GM21723 (cell line): ENCODE results near the gene ACSL5.
"Not testable (repeated sequence)": the region's sequence is repeated elsewhere in the genome, so short reads cannot be mapped to it uniquely, and the experiment has no call there.

Experiments
- ATAC-seq: cut with Tn5 transposase; IDR thresholded peaks from one replicate; pipeline ENCODE4 v1.9.1; 2021; ENCODE audit warnings: mild to moderate bottlenecking, moderate library complexity; ENCODE audit not compliant: unreplicated experiment

The ACSL5 gene

DNA sequence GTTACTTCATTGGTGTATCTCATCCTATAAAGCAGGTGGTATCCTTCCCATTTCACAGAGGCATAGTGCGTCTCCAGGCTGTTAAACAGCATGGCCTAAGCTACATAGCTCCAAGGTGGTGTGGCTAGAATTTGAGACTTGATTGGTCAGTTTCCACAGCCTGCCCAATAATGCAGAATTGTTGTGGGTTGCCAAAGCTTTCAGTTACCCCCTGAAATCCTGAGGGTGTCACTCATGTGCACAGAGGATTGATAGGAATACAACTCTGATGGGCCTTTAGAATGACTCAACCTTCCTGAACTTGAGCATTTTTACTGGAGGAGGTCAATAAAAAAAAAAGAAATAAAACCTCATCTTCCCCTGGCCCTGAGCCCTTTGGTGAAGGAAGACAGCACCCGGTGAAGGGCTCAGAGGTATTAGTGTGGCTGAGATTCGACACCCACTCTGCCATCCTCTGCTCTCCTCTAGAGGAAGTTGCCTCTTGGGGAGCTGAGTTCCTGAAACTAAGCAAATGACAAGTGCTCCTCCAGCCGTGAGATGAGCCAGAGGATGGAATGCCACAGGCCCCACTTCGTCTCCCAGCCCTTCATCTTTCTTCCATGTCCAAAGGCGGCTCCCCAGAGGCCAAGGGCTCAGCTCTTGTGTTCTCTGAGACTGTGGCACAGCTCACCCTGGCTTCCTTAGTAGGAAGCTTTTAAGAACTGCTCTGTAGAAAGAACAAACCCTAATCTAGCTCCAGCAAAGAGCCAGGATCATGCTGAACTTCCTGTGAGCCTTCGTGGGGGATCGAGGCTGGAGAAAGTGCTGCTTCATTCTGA lies 1.0 kb downstream of the ACSL5 start:
- peak; percentile 46 for ATAC-seq

DNA sequence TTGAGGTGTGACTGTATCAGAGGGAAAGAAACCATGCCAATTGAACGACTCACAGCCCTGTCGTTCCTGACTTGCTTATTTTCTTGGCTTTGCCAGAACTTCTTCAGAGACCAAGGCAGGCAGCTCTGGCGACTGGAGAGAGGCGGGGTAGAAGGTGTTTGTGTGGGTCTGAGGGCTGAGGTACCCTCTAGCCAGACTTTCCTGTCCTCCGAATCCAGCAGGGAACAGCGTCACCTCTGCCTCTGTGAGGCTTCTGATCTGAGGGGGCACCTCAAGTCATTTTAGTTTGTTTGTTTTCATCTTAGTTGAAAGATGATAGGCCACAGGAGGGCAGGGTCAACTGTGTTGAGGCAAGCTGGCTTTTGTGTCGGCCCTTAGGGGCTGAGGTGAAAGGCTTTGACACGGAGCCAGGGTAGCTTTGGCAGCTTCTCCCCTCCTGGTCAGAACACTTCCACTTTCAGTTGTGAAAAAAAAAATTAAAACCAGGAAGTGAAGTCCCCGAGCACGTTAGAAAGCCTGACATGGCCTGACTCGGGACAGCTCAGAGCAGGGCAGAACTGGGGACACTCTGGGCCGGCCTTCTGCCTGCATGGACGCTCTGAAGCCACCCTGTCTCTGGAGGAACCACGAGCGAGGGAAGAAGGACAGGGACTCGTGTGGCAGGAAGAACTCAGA lies 1.9 kb downstream of the ACSL5 start:
- peak; percentile 86 for ATAC-seq

DNA sequence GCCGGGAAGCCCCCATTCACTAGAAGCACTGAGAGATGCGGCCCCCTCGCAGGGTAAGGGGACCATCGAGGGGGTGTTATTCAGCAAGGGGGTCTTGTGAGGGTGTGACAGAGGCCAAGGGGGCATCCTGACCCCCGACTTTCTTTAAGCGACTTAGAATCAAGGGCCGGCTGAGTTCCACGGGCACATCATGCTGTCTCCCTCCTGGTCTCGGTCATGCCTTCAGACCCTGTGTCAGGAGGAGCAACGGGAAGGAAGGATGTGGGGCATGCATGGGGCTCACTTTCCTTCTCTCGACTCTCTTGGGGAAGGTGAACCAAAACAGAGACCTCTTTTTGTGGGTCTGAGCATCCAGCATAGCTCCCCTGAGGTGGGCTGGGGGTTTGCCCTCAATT lies 2.5 kb downstream of the ACSL5 start:
- peak; percentile 37 for ATAC-seq

DNA sequence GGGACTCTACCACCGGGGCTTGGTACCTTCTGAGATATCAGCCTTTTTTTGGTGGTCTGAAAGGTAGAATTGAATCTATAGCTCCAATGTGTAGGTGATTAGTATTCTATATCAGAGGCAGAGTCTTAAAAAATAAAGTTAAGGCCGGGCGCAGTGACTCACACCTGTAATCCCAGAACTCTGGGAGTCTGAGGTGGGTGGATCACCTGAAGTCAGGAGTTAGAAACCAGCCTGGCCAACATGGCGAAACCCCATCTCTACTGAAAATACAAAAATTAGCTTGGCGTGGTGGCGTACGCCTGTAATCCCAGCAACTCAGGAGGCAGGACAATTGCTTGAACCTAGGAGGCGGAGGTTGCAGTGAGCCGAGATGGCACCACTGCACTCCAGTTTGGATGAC lies 3.2 kb downstream of the ACSL5 start:
- ATAC-seq = not testable (repeated sequence)

DNA sequence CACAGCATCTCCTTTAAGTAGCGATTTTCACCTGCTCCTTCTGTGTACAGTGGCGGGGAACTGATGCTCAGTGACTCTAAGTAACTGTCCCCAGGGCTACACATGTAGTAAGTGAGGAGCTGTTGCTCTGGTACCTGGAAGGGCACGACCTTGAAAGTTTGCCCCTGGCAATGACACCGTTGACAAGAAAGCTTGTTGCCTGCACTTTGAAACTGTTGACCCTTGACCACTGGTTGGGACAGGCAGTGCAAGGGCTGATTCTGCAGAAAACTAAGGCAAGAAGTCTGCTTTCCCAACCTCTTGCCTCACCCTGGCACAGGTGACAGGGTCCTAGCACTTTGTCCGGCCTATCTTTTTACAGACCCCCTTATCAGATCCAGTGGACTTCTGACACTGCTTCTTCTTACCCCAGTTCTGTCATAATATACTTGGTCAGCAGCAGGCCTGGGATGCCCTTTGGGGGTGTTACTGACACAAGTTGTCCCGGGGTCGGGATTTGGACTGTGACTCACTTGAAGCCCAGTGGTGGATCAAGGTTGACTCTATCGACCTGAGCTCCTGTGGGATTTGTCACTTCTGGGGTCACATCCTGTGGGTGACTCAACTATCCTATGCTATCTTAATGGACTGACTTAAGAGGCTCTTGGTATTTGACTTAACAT lies 5.8 kb downstream of the ACSL5 start:
- ATAC-seq = no peak

DNA sequence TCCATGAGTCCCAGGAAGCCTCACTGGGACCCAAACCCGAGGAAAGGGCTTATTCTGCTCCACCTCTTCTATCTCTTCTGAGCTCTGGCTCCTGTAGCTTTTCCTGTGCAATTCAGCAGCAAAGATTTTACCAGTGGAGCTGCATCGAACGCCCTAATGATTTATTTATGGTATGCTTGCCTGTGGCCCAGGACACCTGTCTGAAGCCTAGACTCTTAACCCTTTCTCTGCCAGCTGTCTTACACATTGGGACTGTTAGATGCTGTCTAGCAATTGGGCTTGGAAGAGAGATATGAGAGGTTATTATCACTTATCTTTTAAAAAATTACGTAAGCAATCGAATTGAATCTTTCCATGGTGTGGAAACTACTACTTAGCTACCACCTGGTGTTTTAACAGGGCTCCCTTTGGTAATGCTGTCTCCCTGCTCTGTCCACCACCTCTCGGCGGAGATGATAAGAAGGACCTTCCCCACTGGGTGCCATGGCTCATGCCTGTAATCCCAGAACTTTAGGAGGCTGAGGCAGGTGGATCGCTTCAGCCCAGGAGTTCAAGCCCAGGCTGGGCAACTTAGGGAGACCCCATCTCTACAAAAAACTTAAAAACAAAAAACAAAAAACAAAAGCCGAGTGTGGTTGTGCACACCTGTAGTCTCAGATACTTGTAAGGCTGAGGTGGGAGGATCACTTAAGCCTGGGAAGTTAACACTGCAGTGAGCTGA lies 8.8 kb downstream of the ACSL5 start:
- no peak for ATAC-seq

DNA sequence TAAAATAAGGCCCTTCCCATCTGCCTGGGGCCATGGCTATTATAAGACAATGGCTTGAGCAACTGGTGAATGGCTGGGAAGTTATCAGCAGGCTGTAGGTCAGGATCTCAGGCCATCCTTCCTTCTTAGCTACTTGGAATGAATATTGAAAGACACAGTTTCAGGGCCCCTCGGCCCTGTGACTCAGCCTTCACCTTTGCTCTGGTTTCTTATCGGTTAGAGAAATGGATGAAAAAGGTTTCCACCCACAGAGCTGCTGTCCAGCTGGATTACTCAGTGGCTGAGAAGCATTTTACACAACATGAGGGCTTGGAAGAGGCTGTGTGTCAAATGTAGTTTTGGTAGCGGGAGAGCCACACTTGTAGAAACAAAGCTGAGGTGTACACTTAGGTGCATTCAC lies 9.4 kb downstream of the ACSL5 start:
- no peak for ATAC-seq

DNA sequence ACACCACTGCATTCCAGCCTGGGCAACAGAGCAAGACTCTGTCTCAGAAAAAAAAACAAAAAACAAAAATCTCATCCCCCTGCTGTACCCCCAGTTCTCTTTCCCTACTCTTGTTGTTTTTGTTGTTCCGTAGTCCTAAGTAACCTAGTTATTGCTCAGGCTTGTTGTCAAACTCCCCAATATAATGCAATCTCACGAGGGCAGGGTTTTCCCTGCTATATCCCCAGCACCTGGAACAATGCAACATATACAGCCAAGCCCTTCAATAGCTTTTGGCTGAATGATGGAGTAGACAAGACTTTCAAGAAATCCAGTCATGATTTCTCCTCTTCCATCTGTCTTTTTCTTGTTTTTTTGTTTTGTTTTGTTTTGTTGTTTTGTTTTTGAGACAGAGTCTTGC lies 10.2 kb downstream of the ACSL5 start:
- ATAC-seq = no peak

DNA sequence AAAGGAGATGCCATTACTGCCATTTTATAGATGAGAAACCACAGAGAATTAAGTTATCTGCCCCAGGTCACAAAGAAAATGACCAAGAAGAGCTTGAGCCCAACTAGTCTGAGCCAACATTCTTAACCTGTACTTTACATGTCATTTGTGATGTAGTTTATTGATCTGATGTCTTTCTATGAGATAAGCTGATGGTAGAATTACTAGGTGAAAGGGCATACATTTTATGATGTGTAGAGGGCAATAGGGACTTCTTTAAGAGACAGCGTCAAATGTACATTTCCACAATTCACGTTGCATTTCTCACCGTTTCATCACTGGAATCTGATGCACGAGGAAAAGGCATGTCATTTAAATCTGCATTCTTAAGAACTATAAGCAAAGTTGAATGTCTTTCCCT lies 11.3 kb downstream of the ACSL5 start:
- ATAC-seq = no peak

DNA sequence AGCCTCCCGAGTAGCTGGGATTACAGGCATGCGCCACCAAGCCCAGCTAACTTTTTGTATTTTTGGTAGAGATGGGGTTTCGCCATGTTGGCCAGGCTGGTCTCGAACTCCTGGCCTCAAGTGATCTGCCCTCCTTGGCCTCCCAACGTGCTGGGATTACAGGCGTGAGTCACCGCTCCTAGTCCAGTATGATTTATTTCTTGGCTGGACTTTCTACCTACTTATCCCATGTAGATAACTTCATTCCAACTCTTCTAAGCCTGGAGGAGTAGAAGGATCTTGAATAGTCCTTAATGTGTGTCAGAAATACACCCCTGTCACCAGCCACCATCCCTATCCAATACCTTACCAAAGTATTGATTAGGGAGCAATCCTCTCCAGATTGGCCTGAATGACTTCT lies 14.1 kb downstream of the ACSL5 start:
- ATAC-seq = not testable (repeated sequence)

DNA sequence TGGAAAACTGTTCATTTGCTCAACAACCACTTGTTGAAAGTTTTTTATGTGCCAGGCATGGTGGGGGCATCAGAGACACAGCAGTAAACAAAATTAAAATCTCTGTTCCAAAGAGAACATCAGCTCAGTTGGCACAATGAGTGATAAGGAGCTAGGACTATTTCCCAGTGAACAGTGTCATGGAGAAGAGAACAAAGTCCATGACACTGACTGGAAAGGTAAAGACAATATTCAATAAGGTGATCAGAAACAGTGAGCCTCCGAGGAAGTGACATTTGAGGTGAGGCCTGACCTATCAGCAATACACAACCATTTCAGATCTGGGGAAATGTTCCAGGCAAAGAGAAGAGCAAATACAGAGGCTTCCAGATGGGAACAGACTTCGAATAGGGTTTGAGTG lies 14.6 kb downstream of the ACSL5 start:
- ATAC-seq = no peak

DNA sequence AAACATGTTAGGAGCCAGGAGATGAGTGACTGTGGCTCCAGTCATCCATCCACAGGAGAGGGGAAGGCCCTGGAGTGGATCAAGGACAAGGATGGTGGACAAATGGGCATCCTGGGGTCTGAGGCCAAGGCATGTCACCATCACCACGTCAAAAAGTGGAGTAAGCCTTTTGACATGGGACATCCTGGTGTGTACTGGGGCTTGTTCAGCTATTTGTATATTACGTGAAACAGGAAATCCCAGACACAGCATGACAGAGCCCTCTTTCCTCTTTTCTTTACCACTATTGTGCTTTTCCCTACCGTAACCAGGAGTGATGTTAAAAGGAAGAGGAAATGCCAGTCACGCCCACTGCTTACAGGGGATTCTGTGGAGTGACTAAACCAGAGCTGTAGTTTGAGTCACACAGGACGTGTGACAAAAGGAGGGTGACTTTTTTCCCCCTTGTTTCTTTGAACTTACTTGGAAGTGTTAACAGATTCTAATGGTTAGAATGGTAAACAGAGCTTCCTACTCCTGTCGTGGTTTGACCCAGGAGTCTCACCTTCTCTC lies 15.4 kb downstream of the ACSL5 start:
- ATAC-seq = peak; percentile 77

DNA sequence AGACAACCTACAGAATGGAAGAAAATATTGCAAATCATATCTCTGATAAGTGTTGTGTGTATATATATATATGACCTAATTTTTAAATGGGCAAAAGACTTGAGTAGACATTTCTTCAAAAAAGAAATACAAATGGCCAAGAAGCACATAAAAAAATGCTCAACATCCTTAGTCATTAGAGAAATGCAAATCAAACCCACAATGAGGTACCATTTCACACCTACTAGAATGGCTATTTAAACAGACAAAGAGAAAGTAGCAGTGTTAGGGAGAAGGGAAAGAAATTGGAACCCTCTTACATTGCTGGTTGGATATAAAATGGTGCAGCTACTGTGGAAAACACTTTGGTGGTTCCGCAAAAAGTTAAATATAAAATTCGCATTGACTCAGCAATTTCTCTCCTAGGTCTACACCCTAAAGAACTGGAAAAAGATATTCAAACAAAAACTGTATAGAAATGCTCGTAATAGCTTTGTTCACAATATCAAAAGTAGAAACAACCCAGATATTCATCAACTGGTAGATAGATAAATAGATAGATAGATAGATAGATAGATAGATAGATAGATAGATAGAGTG lies 16.3 kb downstream of the ACSL5 start:
- ATAC-seq = no peak

DNA sequence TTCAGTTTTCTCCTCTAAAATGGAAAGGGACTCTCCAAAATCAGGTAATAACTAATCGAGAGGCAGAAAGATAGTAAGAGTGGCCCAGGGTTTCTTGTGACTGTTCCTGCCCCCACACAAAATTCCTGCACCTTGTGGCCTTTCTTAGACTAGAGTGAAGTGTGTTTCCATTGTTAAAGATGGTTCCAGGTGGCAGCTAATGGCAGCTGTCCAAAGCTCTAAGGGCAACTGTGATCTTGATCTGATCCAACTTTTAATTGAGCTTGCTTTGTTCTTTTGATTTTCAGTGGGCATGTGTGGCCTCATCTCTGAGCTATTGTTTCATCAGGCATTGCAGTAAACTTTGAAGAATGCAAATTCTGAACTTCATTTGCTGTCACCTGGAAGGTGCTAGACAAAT lies 19.4 kb downstream of the ACSL5 start:
- ATAC-seq = no peak

DNA sequence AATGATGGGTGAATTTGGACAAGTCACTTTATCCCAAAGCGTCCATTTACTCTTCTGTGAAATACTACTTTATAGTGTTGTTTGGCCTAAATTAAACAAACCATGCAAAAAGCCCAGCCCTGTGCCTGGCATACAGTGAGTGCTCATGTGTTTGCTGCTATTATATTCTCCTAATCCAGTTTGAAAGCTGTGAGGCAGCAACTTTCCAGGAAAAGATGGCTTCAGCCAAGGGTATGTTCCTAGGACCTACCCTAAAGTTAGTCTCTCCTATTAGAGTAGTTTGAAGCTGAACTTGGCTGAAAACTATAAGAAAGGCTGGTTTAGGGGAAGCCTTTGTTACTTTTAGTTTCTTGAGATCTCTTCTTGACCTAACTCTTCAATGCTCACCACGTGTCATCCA lies 19.9 kb downstream of the ACSL5 start:
- ATAC-seq = no peak

DNA sequence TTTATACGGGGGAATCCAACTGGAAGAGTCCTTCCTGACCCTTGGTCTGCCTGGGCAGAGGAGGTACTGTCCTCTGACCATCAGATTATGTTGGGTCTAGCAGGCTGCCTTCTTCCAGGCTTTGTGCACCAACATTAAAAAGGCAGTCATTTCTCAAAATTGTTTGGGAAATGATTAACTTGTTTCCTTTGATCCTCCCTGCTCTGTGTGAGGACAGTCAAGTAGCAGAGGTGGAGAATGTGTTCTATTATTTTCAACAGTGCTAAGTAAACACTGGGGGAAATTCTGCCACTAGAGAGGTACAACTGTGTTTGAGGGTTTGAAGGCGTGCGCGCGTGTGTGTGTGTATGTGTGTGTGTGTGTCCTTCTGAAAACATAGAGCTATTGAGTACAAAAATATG lies 20.6 kb downstream of the ACSL5 start:
- ATAC-seq = no peak

DNA sequence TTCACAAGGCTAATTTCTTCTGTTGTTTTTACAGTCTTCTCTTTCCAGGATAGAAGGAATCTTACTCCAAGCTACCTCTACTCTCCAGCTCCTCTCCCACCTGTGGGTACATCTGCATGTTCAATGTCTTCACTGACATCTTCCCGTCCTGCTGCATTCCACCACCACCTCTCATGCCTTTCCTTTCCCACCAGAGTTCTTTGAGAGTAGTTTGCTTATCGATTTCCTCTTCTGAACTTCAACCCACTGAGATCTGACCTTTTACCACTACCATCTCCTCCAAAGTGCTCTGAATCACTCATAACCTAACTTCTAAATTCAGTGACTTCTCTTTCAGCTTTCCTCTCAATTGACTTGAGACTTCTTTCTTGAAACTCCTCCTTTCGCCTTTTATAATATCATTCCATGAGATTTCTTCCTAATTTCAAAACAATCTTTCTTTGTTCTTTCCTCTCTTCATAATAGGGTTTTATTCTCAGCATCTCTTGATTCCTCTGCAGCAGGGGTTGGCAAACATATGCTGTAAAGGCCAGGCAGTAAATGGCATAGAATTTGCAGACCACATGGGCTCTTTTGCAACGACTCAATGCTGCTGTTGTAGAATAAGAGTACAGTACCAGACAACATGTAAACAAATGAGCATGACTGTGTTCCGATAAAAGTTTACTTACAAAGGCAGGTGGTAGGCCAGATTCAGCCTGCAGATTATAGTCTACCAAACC lies 22.1 kb downstream of the ACSL5 start:
- ATAC-seq = no peak

DNA sequence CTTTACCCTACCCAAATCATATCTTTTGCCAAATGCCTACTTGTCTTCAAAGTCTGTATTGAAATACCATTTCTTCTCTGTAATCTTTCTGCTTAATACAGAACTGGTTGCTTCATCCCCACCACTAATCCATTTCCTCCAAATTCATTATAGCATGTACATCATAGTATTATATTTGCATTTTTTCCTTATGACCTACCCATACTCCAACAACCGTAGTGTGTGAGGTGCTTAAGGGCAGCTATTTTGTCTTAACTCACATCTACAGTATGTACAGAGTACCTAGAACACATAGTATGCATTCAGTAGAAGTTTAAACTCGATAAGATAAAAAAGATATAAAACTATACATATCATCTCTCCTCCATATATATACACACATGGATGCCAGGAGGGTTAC lies 23.7 kb downstream of the ACSL5 start:
- ATAC-seq = no peak

DNA sequence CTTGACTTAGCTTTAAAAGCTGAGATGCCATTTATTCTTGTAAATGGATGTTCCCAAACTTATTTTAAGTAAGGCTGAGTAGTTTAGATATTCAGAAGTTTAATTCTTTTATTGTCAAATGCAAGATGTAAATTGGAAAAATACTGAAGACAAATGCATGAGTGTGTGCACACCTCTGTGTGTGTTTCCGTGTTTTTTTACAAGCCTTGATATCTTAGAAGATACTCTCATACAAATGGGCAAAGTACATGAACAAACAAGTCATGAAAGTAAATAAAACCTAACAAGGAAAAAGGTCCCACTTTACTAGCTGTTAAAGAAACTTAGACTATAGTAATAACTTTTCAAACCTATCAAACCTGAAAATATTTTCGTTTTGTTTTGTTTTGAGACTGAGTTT lies 29.0 kb downstream of the ACSL5 start:
- no peak for ATAC-seq

DNA sequence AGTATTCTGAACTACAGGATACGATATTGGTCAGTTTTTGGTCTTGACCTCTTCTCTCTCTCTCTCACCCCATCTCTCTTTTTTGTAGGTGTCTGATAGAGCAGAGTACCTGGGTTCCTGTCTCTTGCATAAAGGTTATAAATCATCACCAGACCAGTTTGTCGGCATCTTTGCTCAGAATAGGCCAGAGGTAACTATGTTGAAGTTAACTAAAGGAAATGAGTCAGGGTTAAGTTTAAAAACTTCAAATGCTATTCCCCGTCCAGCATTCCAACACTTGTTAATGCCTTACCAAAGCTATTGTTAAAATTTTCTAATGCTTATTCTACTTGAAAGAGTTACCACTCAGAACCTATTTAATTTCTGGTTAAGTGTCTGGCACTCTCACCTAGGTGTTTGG lies 30.7 kb downstream of the ACSL5 start:
- no peak for ATAC-seq
